ENCODE data around the gene IL12B. TPM values are rescaled to one million over a fixed set of nuclear protein-coding genes. Genes with fewer than 3 reads are reported as not detected.

IL12B gene
- total RNA-seq, 2 donors from 2014 or later: not detected

- Histone ChIP-seq H3K4me3 (no peak overlapping the region), H3K27me3 (no peaks in the 10 kb centered on the region), H3K27ac (no peak overlapping the region), H3K4me1 (no peaks in the 10 kb centered on the region), H3K36me3 (no peaks in the 10 kb centered on the region), H3K9me3 (no peaks in the 10 kb centered on the region)
- DNase-seq (ENCODE audit: low spot score): no peak
- TF ChIP-seq CTCF (IDR thresholded peaks at IDR 0.05): no peak
These were observed 12.4 kb downstream of the IL12B start for GRCh38 chr5:159317849-159318248.

- peak; percentile 28 to 57 for TF ChIP-seq CTCF (IDR thresholded peaks at IDR 0.05)
- Histone ChIP-seq H3K4me3 (no peak overlapping the region), H3K27me3 (no peaks in the 10 kb centered on the region), H3K36me3 (no peaks in the 10 kb centered on the region), H3K4me1 (no peaks in the 10 kb centered on the region), H3K27ac (no peak overlapping the region), H3K9me3 (no peaks in the 10 kb centered on the region)
- DNase-seq (ENCODE audit: low spot score): no peak
These were observed 13.5 kb downstream of the IL12B start for GRCh38 chr5:159316519-159317383.

GRCh38 chr5:159313197-159313596 lies 17.1 kb downstream of the IL12B start:
- no peak overlapping the region for H3K4me3 ChIP-seq
- H3K4me1 ChIP-seq: no peaks in the 10 kb centered on the region
- H3K9me3 ChIP-seq: no peaks in the 10 kb centered on the region
- no peaks in the 10 kb centered on the region for H3K27me3 ChIP-seq
- TF ChIP-seq CTCF (IDR thresholded peaks at IDR 0.05): no peak
- no peak overlapping the region for H3K27ac ChIP-seq
- no peak for DNase-seq (ENCODE audit: low spot score)
- H3K36me3 ChIP-seq: no peaks in the 10 kb centered on the region

- Histone ChIP-seq H3K4me1 (no peaks in the 10 kb centered on the region), H3K4me3 (no peak overlapping the region), H3K27ac (no peak overlapping the region), H3K9me3 (no peaks in the 10 kb centered on the region), H3K27me3 (no peaks in the 10 kb centered on the region), H3K36me3 (no peaks in the 10 kb centered on the region)
- DNase-seq (ENCODE audit: low spot score): no peak
- TF ChIP-seq CTCF (IDR thresholded peaks at IDR 0.05): no peak
These were observed 19.2 kb downstream of the IL12B start for GRCh38 chr5:159311063-159311462.

- Histone ChIP-seq H3K4me1 (no peaks in the 10 kb centered on the region), H3K36me3 (no peaks in the 10 kb centered on the region), H3K9me3 (no peaks in the 10 kb centered on the region), H3K27ac (no peak overlapping the region), H3K27me3 (no peaks in the 10 kb centered on the region), H3K4me3 (no peak overlapping the region)
- no peak for DNase-seq (ENCODE audit: low spot score)
- TF ChIP-seq CTCF (IDR thresholded peaks at IDR 0.05): no peak
These were observed 19.8 kb downstream of the IL12B start for GRCh38 chr5:159310511-159310910.

Data from right atrium auricular region (tissue), 2 donors.